HG02623 (cell line): ENCODE data around the gene ANKRD6.

Source experiments
- ATAC-seq: cut with Tn5 transposase; IDR thresholded peaks from one replicate; pipeline ENCODE4 v1.9.1; 2021; ENCODE audit warnings: moderate library complexity; ENCODE audit not compliant: unreplicated experiment

ANKRD6 gene

DNA sequence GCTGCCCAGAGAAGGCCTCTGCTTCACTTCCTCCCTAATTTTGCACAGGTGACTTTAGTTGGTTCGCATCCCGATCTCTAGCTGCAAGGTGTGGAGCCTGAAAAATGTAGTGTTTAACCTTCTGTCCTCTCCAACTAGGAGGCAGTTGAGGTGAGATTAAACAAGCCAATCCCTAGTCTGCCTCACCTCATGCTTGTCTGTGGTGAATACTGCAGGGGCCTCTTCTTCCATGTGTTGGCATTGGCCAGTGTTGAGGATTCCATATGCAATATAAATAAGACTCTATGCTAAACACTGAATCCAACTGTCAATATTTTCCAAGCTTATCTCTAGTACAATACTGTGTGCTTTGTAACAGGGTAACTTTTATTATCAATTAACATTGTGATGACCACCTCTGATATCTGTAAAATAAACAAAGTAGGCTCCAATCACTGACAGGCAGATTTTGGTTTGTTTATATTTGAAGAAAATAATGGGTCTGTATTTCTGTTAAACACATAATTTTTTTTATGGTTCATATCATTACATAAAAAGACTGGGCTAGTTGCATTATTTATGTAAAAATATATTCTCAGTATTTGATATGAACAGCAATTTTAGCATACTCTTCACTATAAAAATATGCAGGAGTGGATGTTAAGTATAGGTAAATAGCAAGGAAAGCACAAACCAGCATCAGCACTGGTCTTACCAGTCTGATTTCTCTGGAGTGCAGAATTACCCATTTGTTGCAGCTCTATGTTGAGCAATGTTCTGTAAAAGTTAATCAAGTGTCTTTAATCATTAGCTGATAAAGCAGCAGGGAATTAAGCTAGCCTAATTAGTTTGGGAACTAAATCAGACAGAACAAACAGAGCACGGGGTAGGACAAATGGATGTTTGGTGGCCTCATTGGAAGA lies 74.0 kb downstream of the ANKRD6 start:
- no peak for ATAC-seq

DNA sequence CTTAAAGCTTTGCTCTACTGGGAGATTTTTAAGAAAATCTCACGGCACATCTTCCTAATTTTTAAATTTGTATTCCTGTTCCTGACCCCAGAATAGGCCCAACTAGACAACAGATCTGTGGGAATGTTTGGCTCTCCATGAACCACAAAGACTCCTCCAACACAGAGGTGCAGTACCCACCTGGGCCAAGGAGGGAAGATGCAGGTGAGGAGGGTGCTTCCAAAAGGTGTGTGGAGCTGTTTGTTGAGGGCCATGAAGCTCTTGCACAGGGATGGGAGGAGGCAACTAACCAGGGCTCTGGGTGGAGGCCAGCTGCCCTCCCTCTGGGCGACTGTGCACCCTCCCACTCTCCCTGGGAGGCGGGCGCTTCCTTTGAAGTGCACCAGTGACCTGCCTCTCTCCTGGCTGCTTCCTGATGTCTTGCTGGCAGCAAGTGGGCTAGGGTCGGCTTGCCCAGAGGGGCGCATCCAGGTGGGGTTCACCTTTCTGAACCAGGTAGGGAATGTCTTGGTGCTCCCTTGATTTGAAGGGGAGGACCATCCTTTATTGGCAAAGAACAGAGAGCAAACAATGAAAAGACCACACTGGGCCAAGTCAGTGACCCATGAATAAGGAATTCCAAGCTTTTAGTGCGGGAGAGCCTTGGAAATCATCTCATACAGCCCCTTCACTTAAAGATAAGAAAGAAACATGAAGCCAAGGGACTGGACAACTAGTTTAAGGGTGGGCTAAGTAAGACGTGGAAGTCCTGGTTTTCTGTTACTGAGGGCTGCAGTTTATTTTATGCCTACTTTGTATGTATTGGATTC lies 76.0 kb downstream of the ANKRD6 start:
- ATAC-seq = no peak

DNA sequence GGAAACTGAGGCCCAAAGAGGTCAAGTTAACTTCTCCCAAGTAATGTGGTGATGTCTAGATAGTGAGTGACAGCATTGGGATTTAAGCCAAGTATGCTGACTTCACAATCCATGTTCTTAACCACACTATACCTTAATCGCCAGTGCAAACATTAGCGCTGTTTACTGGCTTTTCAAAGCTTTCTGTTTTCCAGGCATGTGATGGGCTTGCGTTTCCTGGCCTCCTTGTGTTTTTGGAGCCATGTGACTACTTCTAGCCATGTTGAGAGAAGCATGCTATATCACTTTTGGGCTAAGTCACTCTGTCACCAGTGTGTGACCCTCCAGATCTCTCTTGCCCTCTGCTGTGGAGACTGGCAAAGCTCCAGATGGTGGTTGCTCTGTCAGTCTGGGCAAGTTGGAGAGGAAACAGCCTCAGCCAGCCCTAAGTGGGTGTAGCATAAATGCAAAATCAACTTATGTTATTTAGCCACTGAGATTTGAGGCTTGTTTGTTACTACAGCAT lies 76.9 kb downstream of the ANKRD6 start:
- no peak for ATAC-seq

DNA sequence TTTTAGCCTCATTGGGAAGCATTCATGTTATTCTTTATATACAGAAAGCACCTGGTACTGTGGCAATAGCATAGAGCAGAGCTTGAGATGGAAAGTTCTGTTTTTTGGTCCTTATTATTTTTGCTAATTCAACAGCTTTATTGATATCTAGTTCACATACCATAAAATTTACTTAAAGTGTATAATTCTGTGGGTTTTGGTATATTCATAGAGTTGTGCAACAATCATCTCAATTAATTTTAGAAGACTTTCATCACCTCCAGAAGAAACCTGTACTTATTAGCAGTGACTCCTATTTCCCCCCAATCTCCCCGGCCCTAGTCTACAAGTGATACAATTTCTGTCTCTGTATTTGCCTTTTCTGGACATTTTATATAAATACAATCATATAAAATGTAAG lies 77.4 kb downstream of the ANKRD6 start:
- no peak for ATAC-seq

DNA sequence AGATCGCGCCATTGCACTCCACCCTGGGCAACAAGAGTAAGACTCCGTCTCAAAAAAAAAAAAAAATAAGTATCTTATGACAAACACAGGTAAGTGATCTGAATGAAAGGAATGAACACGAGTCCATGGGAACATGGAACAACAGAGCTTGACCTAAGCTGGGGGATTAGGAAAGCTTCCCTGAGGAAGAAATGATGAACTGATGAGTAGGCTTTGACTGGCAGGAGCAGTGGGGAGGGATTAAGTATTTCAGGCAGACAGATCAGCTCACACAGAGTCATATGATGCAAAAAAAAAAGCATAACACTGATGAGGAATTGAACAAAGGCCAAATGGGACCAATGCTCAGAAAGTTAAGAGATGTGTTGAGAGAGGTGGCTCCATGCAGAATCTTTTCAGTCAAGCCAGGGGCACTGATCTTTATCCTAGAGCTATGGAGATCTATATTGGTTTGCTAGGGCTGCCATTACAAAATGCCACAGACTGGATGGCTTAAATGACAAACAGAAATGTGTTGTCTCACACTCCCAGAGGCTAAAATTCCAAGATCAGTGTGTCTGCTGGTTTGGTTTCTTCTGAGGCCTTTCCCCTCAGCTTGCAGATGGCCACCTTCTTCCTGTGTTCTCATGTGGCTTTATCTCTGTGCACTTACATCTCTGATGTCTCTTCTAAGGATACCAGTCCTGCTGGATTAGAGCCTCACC lies 85.6 kb downstream of the ANKRD6 start:
- no peak for ATAC-seq

DNA sequence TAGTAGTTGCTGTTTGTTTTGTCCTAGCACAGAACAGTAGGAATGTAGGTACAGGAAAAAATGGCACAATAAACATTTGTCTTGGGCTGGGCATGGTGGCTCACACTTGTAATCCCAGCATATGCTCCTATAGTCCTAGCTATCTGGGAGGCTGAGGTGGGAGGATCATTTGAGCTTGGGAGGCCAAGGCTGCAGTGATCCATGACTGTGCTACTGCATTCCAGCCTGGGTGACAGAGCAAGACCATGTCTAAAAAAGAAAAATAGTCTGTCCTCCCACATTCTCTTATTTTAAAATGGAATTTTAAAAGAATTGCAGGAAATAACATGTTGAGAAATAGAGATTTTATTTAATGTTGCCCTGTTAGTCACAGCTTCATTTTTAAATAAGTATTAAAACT lies 87.8 kb downstream of the ANKRD6 start:
- ATAC-seq = no peak

DNA sequence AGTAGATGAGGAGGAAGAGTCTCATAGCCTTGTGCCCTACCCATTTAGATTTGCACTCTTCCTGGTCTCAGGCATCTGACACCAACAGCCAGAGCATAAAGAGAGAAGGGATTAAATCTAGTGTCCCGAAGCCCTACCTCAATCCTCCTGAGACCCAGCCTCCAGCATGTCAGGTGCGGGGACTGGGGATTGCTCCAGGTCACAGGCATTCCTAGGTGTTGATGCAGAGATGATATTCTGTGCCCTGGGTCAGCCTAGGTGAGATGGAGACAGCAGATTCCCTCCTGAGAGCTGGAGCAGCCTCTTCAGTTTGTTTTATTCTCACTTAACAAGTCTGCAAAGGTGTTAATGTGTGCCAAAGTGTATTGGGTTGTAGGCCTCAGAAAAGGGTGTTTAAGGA lies 89.8 kb downstream of the ANKRD6 start:
- ATAC-seq = no peak

DNA sequence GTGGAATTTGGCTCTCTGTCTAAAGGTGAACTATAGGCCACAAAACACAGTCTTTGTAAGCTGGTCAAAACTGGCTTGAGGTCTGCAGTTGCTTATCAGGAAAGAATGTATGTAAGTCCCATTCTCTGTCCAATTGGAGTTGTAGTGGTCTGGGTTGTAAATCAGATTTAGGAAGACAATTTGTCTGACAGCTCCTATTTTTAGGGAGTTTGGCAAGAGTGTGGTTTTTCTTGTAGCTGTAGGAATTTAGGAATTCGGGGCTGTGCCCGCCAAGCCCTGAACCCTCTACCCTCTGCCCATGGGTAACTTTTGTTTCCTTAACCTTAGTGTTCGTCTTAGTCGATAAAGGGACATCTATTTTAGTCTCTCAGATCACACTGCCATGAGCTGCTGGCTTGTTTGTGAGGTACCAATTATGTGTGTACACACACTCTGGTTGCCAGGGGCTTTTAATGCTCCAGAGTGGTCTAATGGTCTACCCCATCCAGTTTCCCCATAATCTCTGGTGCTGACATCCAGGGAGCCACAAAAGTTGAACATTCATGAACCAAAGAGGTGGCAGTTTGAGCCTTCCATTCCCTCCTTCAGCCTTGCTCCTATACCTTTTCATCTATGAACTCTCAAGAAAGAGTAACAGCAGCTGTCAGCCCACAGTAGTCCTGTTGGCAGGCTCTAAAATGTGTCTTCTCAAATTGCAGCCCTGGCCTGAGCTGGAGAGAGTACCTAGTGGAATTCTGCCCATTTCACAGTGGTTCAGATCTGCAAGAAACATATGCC lies 93.0 kb downstream of the ANKRD6 start:
- ATAC-seq = no peak

DNA sequence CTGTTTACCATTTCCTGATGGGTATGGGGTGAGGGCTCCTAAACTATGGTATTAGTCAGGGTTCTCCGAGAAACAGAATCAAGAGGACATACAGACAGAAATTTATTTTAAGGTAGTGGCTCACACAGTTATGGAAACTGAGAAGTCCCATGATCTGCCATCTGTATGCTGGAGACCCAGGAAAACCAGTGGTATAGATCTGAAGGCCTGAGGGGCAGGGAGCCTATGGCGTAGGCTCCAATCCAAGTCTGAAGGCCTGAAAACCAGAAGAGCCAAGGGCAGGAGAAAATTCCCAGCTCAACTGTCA lies 93.6 kb downstream of the ANKRD6 start:
- no peak for ATAC-seq

DNA sequence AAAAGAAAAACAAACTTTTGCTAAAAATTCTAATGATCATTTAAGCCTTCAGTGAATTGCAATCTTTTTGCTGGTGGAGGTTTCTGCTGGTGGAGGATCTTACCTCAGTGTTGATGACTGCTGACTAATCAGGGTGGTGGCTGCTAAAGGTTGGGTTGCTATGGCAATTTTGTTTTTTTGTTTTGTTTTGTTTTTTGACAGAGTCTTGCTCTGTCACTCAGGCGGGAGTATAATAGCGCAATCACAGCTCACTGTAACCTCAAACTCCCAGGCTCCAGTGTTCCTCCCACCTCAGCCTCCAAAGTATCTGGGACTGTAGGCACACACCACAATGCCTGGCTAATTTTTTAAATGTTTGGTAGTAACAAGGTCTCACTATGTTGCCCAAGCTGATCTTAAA lies 94.7 kb downstream of the ANKRD6 start:
- ATAC-seq = no peak

DNA sequence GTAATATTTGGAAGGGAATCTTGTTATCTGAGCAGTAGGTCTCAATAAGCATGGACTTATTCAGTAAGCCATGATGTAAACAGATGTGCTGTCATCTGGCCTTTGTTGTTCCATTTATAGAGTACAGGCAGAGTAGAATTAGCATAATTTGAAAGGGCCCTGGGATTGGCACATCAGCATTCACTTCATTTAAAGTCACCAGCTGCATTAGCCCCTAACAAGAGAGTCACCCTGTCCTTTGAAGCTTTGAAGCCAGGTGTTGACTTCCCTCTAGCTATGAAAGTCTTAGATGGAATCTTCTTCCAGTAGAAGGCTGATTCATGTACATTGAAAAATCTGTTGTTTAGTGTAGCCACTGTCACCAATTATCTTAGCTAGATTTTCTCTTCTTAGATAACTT lies 95.9 kb downstream of the ANKRD6 start:
- no peak for ATAC-seq

DNA sequence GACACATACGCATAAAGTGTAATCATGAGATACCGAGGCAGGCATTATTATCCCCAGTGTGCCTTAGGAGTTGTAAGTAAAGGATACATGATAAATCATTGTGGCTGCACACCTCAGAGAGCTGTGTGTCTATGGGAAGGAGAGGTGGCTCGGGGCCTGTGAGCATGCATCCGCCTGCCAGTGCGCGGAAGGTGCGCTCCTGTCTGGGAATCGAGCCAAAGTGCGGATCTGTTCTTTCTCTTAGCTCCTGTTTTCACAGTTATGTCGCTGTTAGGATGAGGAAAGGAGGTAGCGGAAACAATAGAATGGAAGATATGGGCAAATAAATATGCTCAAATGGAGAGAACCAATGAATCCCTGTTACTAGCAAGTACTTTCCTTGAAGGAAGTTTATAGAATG lies 98.0 kb downstream of the ANKRD6 start:
- no peak for ATAC-seq

DNA sequence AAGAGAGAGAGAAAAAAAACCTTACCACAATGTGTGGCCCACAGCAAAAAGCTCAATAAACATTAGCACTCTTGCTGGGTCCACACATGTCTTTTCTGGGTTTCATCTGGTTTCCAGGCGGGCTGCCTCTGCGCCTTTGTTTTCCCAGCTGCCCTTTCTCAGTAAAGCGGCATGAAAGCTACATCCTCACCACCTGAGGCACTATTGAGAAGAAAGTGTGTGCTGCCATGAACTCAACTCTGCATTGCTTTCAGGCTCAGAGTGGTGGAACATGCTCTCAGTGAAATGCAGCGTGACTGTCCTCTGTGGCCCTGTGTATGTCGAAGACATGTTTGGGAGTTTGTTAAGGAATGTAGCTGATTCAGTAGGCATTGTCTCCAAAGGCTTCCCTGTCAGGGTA lies 103.3 kb downstream of the ANKRD6 start:
- no peak for ATAC-seq

DNA sequence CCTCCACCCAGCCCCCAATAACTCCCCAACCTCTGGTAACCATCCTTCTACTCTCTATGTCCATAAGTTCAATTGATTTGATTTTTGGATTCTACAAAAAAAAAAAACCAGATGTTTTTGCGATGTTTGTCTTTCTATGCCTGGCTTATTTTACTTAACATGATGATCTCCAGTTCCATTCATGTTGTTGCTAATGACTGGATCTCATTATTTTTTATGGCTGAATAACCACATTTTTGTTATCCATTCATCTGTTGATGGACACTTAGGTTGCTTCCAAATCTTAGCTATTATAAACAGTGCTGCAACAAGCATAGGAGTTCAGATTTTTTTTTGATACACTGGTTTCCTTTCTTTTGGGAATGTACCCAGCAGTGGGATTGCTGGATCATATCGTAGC lies 106.8 kb downstream of the ANKRD6 start:
- ATAC-seq = no peak

DNA sequence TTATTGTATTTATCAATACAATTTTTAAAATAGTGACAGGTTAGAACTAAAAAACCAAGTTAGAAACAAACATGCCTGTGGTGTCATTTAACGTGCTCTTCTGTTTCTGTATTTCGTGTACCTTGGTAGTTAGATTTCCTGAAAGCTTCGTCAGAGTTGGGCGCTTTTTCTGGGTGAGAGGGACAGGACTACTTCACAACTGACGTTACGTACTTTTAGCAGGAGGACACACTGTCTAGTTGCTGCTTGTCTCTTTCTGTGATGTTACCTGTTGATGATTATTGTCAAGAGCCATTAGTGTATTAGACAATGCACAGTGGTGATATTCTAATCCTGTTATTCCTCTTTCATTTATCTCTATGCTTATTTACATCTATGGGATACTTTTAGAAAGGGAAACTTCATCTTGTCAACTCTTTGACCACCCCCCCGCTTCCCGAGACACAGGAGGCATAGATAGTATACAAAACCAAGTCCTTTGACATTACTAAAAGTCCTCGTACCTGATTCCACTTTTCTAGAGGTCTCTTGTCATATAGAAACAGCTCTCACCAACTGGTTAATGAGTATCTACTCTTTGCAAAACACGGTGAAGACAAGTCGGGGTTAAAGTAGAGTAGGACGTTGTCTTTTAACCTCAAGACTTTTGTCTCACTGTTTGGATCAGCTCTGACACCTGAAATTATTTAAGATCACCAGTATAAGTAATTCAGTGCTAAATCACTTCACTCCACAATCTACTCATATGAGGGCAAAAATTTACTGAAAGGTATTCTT lies 109.3 kb downstream of the ANKRD6 start:
- ATAC-seq = no peak

DNA sequence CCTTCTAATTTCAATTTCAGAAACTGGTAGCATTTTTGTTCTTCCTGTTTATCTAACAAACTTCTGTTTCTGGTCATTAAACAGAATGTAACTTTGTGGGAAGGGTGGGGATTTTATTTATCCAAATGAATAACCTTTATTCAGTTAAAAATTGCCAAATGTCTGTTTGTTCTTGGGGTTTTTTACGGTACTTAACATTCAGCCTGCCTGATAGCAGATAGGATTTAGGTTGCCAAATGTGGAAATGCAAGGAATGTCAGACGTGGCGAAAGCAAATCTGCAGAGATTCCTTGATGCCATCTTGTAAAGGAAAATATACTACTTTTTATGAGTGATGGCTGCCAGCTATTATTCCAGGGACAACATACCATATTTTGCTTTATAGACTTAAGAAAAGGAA lies 109.9 kb downstream of the ANKRD6 start:
- no peak for ATAC-seq

DNA sequence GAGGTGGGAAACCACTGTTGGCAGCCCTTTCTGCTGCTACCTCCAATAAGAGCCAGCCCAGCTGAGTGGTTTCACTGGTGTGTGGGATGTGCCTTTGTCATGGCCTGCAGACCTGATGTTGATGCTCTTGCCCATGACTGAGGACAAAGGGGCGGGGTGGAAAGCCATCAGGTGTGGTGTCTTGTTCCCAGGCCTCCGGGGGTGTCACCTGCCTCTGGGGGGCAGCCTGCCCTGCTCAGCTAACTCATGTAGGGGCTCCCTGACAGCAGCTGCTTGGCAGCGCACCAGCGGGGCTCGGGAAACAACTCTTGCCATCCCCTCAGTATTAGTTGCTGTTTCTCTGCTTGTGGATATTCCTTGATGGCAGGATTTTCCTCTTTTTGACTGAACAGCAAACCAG lies 114.3 kb downstream of the ANKRD6 start:
- ATAC-seq = no peak

DNA sequence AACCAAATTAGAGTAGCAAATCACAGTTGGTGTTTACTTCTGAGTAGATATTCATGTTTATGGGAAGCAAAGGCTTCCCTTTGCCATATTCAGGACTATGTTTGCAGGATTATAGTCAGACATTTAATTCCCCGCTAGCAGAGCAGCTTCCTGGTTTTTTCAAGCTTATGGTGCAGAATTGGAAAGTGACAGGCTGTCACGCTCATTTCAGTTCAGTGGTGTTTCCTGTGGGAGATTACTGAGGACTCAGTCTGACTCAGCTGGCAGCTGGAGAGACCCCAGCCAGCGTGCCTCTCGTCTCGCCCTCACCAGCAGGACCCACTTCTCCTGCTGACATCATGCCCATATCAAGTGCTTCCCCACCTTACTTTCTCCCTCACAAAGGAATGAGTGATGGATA lies 120.5 kb downstream of the ANKRD6 start:
- ATAC-seq = no peak

DNA sequence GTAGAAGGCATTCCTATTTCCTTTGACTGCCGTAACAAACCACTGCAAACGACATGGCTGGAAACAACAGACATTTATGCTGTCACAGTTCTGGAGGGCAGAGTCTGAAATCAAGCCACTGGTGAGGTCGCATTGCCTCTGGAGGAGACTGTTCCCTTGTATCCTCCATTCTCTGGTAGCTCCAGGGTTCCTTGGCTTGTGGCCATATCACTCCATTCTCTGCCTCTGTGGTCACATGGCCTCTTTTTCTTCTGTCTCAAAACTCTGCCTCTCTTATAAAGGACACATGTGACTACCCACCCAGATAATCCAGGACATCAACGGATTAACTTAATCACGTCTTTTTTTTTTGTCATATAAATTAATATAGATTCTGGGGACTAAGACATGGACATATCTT lies 121.2 kb downstream of the ANKRD6 start:
- no peak for ATAC-seq

DNA sequence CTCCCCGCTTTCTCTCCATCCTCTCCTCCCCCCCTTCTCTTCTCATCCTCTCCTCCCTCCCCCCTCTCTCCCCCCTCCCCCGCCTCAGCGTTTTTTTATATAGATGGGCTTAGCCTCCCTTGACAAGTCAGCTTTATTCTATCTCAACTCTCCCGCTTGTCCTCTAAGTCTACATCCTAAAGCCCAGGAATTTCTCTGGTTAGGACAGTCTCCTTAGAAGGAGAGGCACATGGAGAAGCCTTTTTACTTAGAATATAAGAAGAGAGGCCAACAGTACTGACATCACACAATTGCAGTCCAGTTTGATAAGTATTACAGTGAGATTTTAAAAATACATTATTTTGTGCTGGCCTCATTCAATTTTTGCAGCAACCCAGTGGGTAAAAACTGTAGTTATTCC lies 122.1 kb downstream of the ANKRD6 start:
- ATAC-seq = no peak
